ENCODE results near the gene PPARGC1A. TPM values are rescaled to one million over a fixed set of nuclear protein-coding genes. Genes with fewer than 3 reads are reported as not detected.

The PPARGC1A gene
- total and polyA plus RNA-seq, 2 donors (not counting 3 experiments of a cell fraction or from before 2014, with no cell fraction given) = not detected

DNA sequence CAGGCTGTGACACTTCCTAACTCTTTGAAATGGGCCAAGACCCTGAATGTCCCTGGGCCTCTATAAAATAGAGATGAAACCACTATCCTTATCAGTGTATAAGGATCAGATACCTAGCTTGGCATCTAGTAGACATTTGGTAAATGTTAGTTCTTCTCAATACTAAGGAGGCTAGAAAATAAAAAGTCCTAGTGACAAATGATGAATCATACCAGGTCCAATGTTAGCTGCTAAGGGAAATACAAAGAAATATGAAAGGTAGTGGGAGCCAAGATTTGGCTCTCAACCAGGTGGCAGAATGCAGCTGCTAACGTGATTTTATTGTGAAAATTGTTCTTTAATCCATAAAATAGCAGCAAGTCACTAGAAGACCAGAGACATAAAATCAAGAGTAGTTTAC is 19.8 kb upstream of the PPARGC1A start:
- Histone ChIP-seq H2AFZ (ENCODE audit: low read depth, low read length) (no peak overlapping the region), H3K4me1 (ENCODE audit: control insufficient read depth, extremely low read depth, insufficient read depth, low read length) (no peaks in the 10 kb centered on the region), H3K4me3 (replicated peaks in 1 of 3; ENCODE audit: insufficient read depth in 1 of 3, low read depth in 1 of 3, low read length in 3 of 3) (no peak overlapping the region), H3K4me2 (ENCODE audit: insufficient read depth, low read length) (no peak overlapping the region), H3K27me3 (ENCODE audit: control insufficient read depth in 2 of 2, insufficient read depth in 2 of 2, low read length in 2 of 2) (no peaks in the 10 kb centered on the region), H3K9me3 (replicated peaks; ENCODE audit: control insufficient read depth, insufficient read depth, low read length) (no peaks in the 10 kb centered on the region), H3K79me2 (ENCODE audit: control insufficient read depth, insufficient read depth, low read length) (no peaks in the 10 kb centered on the region), H4K20me1 (replicated peaks; ENCODE audit: control insufficient read depth, extremely low read depth, insufficient read depth, low read length) (no peaks in the 10 kb centered on the region), H3K9ac (replicated peaks; ENCODE audit: extremely low read depth, insufficient read depth, low read length) (no peak overlapping the region), H3K27ac (ENCODE audit: insufficient read depth, low read depth, low read length) (no peak overlapping the region), H3K36me3 (ENCODE audit: control insufficient read depth in 2 of 2, extremely low read depth in 1 of 2, insufficient read depth in 2 of 2, low read length in 2 of 2) (no peaks in the 10 kb centered on the region), H3K9me1 (replicated peaks; ENCODE audit: control insufficient read depth, extremely low read depth, insufficient read depth, low read length) (no peaks in the 10 kb centered on the region)
- FAIRE-seq (no peak), DNase-seq (ENCODE audit: low read depth, low spot score) (no peak)
- no TSS peak for BruUV-seq (replicated peaks)
- intact Hi-C loops (cut with micrococcal nuclease) = no loop called here
- POLR2A ChIA-PET = no interaction called here
- dilution Hi-C loops (cut with MboI; ENCODE audit: extremely low pct_ligation_motif_present, low sequenced_read_pairs) = no loop called here
- TF ChIP-seq POLR2AphosphoS5 (IDR thresholded peaks at IDR 0.05; ENCODE audit: insufficient read depth, low read depth, low read length) = no peak
- no peak for TF ChIP-seq EZH2 (IDR thresholded peaks at IDR 0.05; ENCODE audit: borderline replicate concordance, low read depth, low read length, severe bottlenecking)
- TF ChIP-seq JUN (IDR thresholded peaks at IDR 0.05; ENCODE audit: borderline replicate concordance, insufficient read depth, insufficient read length, low read depth) = no peak
- no peak for TF ChIP-seq POLR2A (IDR thresholded peaks at IDR 0.05; ENCODE audit: low read depth, low read length)
- TF ChIP-seq MYC (IDR thresholded peaks at IDR 0.05; ENCODE audit: low read depth, low read length) = no peak
- TF ChIP-seq CTCF (IDR thresholded peaks at IDR 0.05; ENCODE audit: extremely low read depth in 1 of 2, insufficient read depth in 1 of 2, low read depth in 1 of 2, low read length in 2 of 2) = no peak
- TF ChIP-seq GATA2 (IDR thresholded peaks at IDR 0.05; ENCODE audit: insufficient read depth, insufficient read length, low read depth, low read length) = no peak
- no peak for TF ChIP-seq MAX (IDR thresholded peaks at IDR 0.05; ENCODE audit: insufficient read depth, insufficient read length)
- no peak for TF ChIP-seq FOS (IDR thresholded peaks at IDR 0.05; ENCODE audit: borderline replicate concordance, insufficient read depth, low read length)
- CTCF ChIA-PET = no interaction called here
